Activated T-cell treated with anti-CD3 and anti-CD28 coated beads for 1 hour (primary cell): ENCODE results near the gene CHRD.
"Not testable (repeated sequence)": the region's sequence is repeated elsewhere in the genome, so short reads cannot be mapped to it uniquely, and the experiment has no call there.

Source experiments
- DNase-seq: peaks from one replicate; pipeline ENCODE4 v3.0.0-alpha.2; 2020; ENCODE audit warnings: low read depth

Gene CHRD

GRCh38 chr3:184379358-184380184 lies at the start of gene CHRD:
Gene CHRD, plus strand, starts transcription at chr3:184380054. Its CDS starts 265 bp downstream, at chr3:184380319.
- DNase-seq: no peak

- no peak for DNase-seq
Observed at GRCh38 chr3:184332370-184333090, 47.3 kb upstream of the CHRD start.

- DNase-seq: no peak
Observed at GRCh38 chr3:184333190-184333589, 46.7 kb upstream of the CHRD start.

GRCh38 chr3:184333700-184334099 lies 46.2 kb upstream of the CHRD start:
- DNase-seq: no peak

GRCh38 chr3:184334470-184335158 lies 45.2 kb upstream of the CHRD start:
- peak; percentile 12 for DNase-seq

- no peak for DNase-seq
Observed at GRCh38 chr3:184335291-184335660, 44.6 kb upstream of the CHRD start.

- DNase-seq: peak; percentile 80
Observed at GRCh38 chr3:184335661-184336546, 44.0 kb upstream of the CHRD start.

GRCh38 chr3:184336547-184337398 lies 43.1 kb upstream of the CHRD start:
- DNase-seq: no peak

- DNase-seq: no peak
Observed at GRCh38 chr3:184337399-184337714, 42.5 kb upstream of the CHRD start, which contains the start of gene FAM131A. Gene FAM131A, plus strand, starts transcription at chr3:184337600. Its CDS starts 31 bp downstream, at chr3:184337631.

- no peak for DNase-seq
Observed at GRCh38 chr3:184337981-184338380, 41.9 kb upstream of the CHRD start.

- DNase-seq: no peak
Observed at GRCh38 chr3:184338511-184338945, 41.3 kb upstream of the CHRD start.

GRCh38 chr3:184339001-184339400 lies 40.9 kb upstream of the CHRD start:
- DNase-seq: no peak

- DNase-seq: not testable (repeated sequence)
Observed at GRCh38 chr3:184339451-184340135, 40.3 kb upstream of the CHRD start.

- DNase-seq: no peak
Observed at GRCh38 chr3:184341925-184342324, 37.9 kb upstream of the CHRD start.

GRCh38 chr3:184343200-184343876 lies 36.5 kb upstream of the CHRD start:
- no peak for DNase-seq

GRCh38 chr3:184344579-184345316 lies 35.1 kb upstream of the CHRD start:
- DNase-seq: no peak

GRCh38 chr3:184345317-184346144 lies 34.3 kb upstream of the CHRD start:
- no peak for DNase-seq
